H9 (cell line): ENCODE data around the gene PROK1. TPM values are rescaled to one million over a fixed set of nuclear protein-coding genes. Genes with fewer than 3 reads are reported as not detected.

Source experiments
- DNase-seq: peaks from one replicate; pipeline ENCODE4 v3.0.0-alpha.2; 2017
- H2AFZ ChIP-seq: one replicate; pipeline ENCODE4 v1.6.1; 2013; ENCODE audit warnings: mild to moderate bottlenecking, low read length, control low read depth, moderate library complexity
- H2AK5ac ChIP-seq: 2 replicates; pipeline ENCODE4 v1.6.1; 2013; ENCODE audit warnings: low read length, control low read depth, mixed read lengths; ENCODE audit not compliant: insufficient read length
- H2BK120ac ChIP-seq: one replicate; pipeline ENCODE4 v1.6.1; 2013; ENCODE audit warnings: low read depth, mild to moderate bottlenecking, low read length, control low read depth, inconsistent platforms; ENCODE audit not compliant: poor library complexity, severe bottlenecking
- H2BK12ac ChIP-seq: 2 replicates; pipeline ENCODE4 v1.6.1; 2013; ENCODE audit warnings: low read length, control low read depth, mixed read lengths, low read depth; ENCODE audit not compliant: insufficient read length
- H2BK15ac ChIP-seq: 2 replicates; pipeline ENCODE4 v1.6.1; 2013; ENCODE audit warnings: low read depth, low read length, control low read depth
- H2BK20ac ChIP-seq: one replicate; pipeline ENCODE4 v1.6.1; 2013; ENCODE audit warnings: low read depth, mild to moderate bottlenecking, low read length, control low read depth, inconsistent platforms; ENCODE audit not compliant: poor library complexity, severe bottlenecking
- H2BK5ac ChIP-seq: 2 replicates; pipeline ENCODE4 v1.6.1; 2013; ENCODE audit warnings: low read length, control low read depth, mixed read lengths; ENCODE audit not compliant: insufficient read length
- H3K14ac ChIP-seq: 2 replicates; pipeline ENCODE4 v1.6.1; 2013; ENCODE audit warnings: low read length, control low read depth; ENCODE audit not compliant: insufficient read depth
- H3K18ac ChIP-seq: 2 replicates; pipeline ENCODE4 v1.6.1; 2013; ENCODE audit warnings: low read depth, mild to moderate bottlenecking, mixed read lengths, low read length, control low read depth; ENCODE audit not compliant: insufficient read length
- H3K23ac ChIP-seq: 2 replicates; pipeline ENCODE4 v1.6.1; 2013; ENCODE audit warnings: low read length, control low read depth, mixed read lengths, low read depth; ENCODE audit not compliant: insufficient read length
- H3K23me2 ChIP-seq: 2 replicates; pipeline ENCODE4 v1.6.1; 2013; ENCODE audit warnings: low read depth, mild to moderate bottlenecking, mixed read lengths, low read length, control low read depth; ENCODE audit not compliant: insufficient read length, poor library complexity, severe bottlenecking
- H3K27ac ChIP-seq: 2 replicates; pipeline ENCODE4 v1.5.1; 2013; ENCODE audit warnings: low read length, control low read depth, mixed read lengths, low read depth; ENCODE audit not compliant: insufficient read length
- H3K27me3 ChIP-seq: 2 replicates; pipeline ENCODE4 v1.6.1; 2013; ENCODE audit warnings: low read length, control low read depth, inconsistent platforms; ENCODE audit not compliant: insufficient read depth
- H3K4ac ChIP-seq: 2 replicates; pipeline ENCODE4 v1.6.1; 2013; ENCODE audit warnings: low read depth, mild to moderate bottlenecking, control low read depth, inconsistent platforms, low read length, moderate library complexity
- H3K4me1 ChIP-seq: 2 replicates; pipeline ENCODE4 v1.6.1; 2013; ENCODE audit warnings: low read length, control low read depth, inconsistent platforms; ENCODE audit not compliant: insufficient read depth
- H3K4me2 ChIP-seq: 2 replicates; pipeline ENCODE4 v1.6.1; 2013; ENCODE audit warnings: low read length, control low read depth, mixed read lengths; ENCODE audit not compliant: insufficient read length, insufficient read depth
- H3K56ac ChIP-seq: 2 replicates; pipeline ENCODE4 v1.6.1; 2013; ENCODE audit warnings: low read depth, mild to moderate bottlenecking, mixed read lengths, low read length, control low read depth; ENCODE audit not compliant: insufficient read length
- H3K79me1 ChIP-seq: 2 replicates; pipeline ENCODE4 v1.6.1; 2013; ENCODE audit warnings: low read depth, mild to moderate bottlenecking, moderate library complexity, low read length, control low read depth, inconsistent platforms; ENCODE audit not compliant: insufficient read depth, poor library complexity, severe bottlenecking
- H3K79me2 ChIP-seq: 2 replicates; pipeline ENCODE4 v1.6.1; 2013; ENCODE audit warnings: low read length, control low read depth, inconsistent platforms; ENCODE audit not compliant: insufficient read depth
- H3K9ac ChIP-seq: 2 replicates; pipeline ENCODE4 v1.6.1; 2013; ENCODE audit warnings: low read length, control low read depth, mixed read lengths; ENCODE audit not compliant: insufficient read length; ENCODE audit errors: extremely low read depth
- H3K9me3 ChIP-seq: one replicate; pipeline ENCODE4 v1.6.1; 2013; ENCODE audit warnings: low read depth, low read length, inconsistent platforms; ENCODE audit not compliant: control insufficient read depth
- H3T11ph ChIP-seq: one replicate; pipeline ENCODE4 v1.6.1; 2013; ENCODE audit warnings: mild to moderate bottlenecking, low read length, control low read depth, inconsistent platforms
- H4K20me1 ChIP-seq: one replicate; pipeline ENCODE4 v1.6.1; 2013; ENCODE audit not compliant: control insufficient read depth, insufficient read length, insufficient read depth
- H4K5ac ChIP-seq: 2 replicates; pipeline ENCODE4 v1.6.1; 2013; ENCODE audit warnings: low read depth, mild to moderate bottlenecking, mixed read lengths, low read length, control low read depth; ENCODE audit not compliant: insufficient read length
- H4K8ac ChIP-seq: replicated peaks from 2 replicates; pipeline ENCODE4 v1.6.1; 2013; ENCODE audit warnings: low read length, control low read depth, mixed read lengths, low read depth; ENCODE audit not compliant: insufficient read length
- H4K91ac ChIP-seq: 2 replicates; pipeline ENCODE4 v1.6.1; 2013; ENCODE audit warnings: low read depth, mild to moderate bottlenecking, moderate library complexity, mixed read lengths, low read length, control low read depth; ENCODE audit not compliant: insufficient read length
- H3K27ac Mint-ChIP-seq, 3 experiments: 2 replicates in 2 of 3; 3 replicates in 1 of 3; pipeline ENCODE4 v1.8.0; 2020 to 2021; ENCODE audit warnings: mixed read lengths in 3 of 3, mild to moderate bottlenecking in 1 of 3, moderate library complexity in 1 of 3
- H3K27me3 Mint-ChIP-seq: 2 replicates; pipeline ENCODE4 v1.8.0; 2021; ENCODE audit warnings: low read depth, mild to moderate bottlenecking, moderate library complexity, mixed read lengths
- H3K36me3 Mint-ChIP-seq, 3 experiments: 2 replicates in 2 of 3; 3 replicates in 1 of 3; pipeline ENCODE4 v1.8.0; 2020 to 2021; ENCODE audit warnings: low read depth in 3 of 3, mixed read lengths in 3 of 3; ENCODE audit not compliant: insufficient read depth in 1 of 3
- H3K4me1 Mint-ChIP-seq, 2 experiments: 2 replicates each; pipeline ENCODE4 v1.8.0; 2020; ENCODE audit warnings: mixed read lengths in 2 of 2
- H3K4me3 Mint-ChIP-seq, 2 experiments: 2 replicates in 1 of 2; 3 replicates in 1 of 2; pipeline ENCODE4 v1.8.0; 2020 to 2021; ENCODE audit warnings: mild to moderate bottlenecking in 2 of 2, mixed read lengths in 2 of 2, moderate library complexity in 1 of 2
- H3K9me3 Mint-ChIP-seq, 2 experiments: 2 replicates in 1 of 2; 3 replicates in 1 of 2; pipeline ENCODE4 v1.8.0; 2020; ENCODE audit warnings: mild to moderate bottlenecking in 2 of 2, mixed read lengths in 2 of 2, moderate library complexity in 1 of 2
- WGBS: extraction: QIAGEN DNeasy Blood & Tissue Kit; methylation state at CpG from one replicate; pipeline ENCODE4 v1.1.7; 2013; ENCODE audit warnings: missing lambda C conversion rate, low lambda C conversion rate, mixed read lengths; ENCODE audit not compliant: insufficient read length; ENCODE audit errors: extremely low coverage; 5-methylcytosine and 5-hydroxymethylcytosine counted together
- total RNA-seq: library from RNA; stranded (reverse); gene quantifications from 2 replicates; pipeline ENCODE4 v1.2.1, GENCODE V29; 2021
- TF ChIP-seq, protein P1 (sequence below): fragments of 200-600 bp; sonication (generic); conservative IDR thresholded peaks from 3 replicates; pipeline ENCODE4 v1.8.0; 2021; ENCODE audit warnings: antibody characterized with exemption, mild to moderate bottlenecking

Gene PROK1
- total RNA-seq, 1 experiment from 2014 or later: not detected

DNA sequence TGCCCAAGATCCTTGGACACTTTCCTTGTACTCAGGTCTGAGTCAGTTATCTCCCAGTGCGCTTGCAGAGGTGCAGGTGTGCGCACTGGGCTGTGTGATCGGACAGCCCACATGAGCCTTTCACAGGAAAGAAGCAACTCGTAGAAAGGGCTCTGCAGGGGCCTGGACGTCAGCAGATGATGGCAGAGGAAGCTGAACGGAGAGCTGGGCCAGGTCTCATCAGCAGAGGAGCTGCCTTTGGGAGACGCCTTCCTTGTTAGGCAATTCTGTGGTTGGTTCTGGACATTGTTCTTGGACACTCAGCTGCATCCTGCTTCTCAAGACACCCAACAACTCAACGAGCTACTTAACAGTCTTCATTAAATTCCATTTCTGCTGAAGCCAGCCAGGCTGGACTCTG, 7.5 kb upstream of the PROK1 start:
- Histone ChIP-seq H3K27me3 (no peaks in the 10 kb centered on the region), H3K4me1 (no peaks in the 10 kb centered on the region), H4K5ac (no peak overlapping the region), H3K79me1 (no peaks in the 10 kb centered on the region), H4K91ac (no peak overlapping the region), H2BK15ac (no peak overlapping the region), H3K14ac (no peak overlapping the region), H2BK120ac (no peak overlapping the region), H2BK5ac (no peak overlapping the region), H3K23ac (no peak overlapping the region), H4K8ac (no peak overlapping the region), H2BK12ac (no peak overlapping the region), H2AK5ac (no peak overlapping the region), H3K4ac (no peak overlapping the region), H3K9ac (no peak overlapping the region), H3K18ac (no peak overlapping the region), H3K79me2 (no peaks in the 10 kb centered on the region), H3T11ph (no peak overlapping the region), H2BK20ac (no peak overlapping the region), H3K9me3 (no peaks in the 10 kb centered on the region), H2AFZ (no peak overlapping the region), H3K4me2 (no peak overlapping the region), H3K56ac (no peak overlapping the region), H3K27ac (no peak overlapping the region), H3K23me2 (no peaks in the 10 kb centered on the region), H4K20me1 (no peaks in the 10 kb centered on the region)
- TF ChIP-seq, protein P1, sequence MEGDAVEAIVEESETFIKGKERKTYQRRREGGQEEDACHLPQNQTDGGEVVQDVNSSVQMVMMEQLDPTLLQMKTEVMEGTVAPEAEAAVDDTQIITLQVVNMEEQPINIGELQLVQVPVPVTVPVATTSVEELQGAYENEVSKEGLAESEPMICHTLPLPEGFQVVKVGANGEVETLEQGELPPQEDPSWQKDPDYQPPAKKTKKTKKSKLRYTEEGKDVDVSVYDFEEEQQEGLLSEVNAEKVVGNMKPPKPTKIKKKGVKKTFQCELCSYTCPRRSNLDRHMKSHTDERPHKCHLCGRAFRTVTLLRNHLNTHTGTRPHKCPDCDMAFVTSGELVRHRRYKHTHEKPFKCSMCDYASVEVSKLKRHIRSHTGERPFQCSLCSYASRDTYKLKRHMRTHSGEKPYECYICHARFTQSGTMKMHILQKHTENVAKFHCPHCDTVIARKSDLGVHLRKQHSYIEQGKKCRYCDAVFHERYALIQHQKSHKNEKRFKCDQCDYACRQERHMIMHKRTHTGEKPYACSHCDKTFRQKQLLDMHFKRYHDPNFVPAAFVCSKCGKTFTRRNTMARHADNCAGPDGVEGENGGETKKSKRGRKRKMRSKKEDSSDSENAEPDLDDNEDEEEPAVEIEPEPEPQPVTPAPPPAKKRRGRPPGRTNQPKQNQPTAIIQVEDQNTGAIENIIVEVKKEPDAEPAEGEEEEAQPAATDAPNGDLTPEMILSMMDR: no peak
- H3K9me3 Mint-ChIP-seq: no peaks in the 10 kb centered on the region
- WGBS: no CpG with 5 or more reads among the region's 8 CpGs
- H3K36me3 Mint-ChIP-seq: no peaks in the 10 kb centered on the region
- no peaks in the 10 kb centered on the region for H3K4me1 Mint-ChIP-seq
- H3K27me3 Mint-ChIP-seq: peaks cover 3% of the 10 kb centered on the region
- no peak overlapping the region for H3K4me3 Mint-ChIP-seq
- no peak for DNase-seq
- H3K27ac Mint-ChIP-seq: no peak overlapping the region; a peak in 1 of 7 replicates
